ENCODE results near the gene DUSP3. TPM values are rescaled to one million over a fixed set of nuclear protein-coding genes. Genes with fewer than 3 reads are reported as not detected.

The DUSP3 gene
- total RNA-seq, 2 experiments from 2014 or later: 24.7 to 26.3 TPM

DNA sequence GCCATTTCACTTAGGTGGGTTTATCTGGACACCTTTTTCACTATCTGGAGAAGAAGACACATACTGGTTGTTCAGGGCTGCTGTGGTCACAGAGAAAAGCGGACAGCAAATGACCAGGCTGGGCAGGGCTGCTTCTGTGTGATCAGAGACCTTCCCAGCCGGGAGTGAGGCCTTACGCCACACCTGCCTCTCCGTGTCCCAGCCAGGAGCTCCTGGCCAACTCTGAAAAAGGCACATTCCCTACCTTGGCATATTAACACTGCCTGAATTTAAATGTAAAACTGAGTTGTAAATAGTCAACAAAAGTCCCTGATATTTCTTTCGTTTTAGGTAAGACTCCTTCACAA, 11.1 kb downstream of the DUSP3 start:
- H3K4me3 Mint-ChIP-seq: no peak overlapping the region
- H3K4me1 Mint-ChIP-seq (ENCODE audit: low read depth): no peaks in the 10 kb centered on the region
- no peak overlapping the region for H3K27ac Mint-ChIP-seq
- intact Hi-C loops (cut with micrococcal nuclease): loop anchor here (10.0 kb wide), 1 partner anchor 193 kb away; no protein-coding TSS in a partner anchor
- no peaks in the 10 kb centered on the region for H3K27me3 Mint-ChIP-seq
- ATAC-seq (no peak), DNase-seq (no peak)
- no peaks in the 10 kb centered on the region for H3K9me3 Mint-ChIP-seq
- POLR2A ChIA-PET: no interaction called here
- peaks cover 18% of the 10 kb centered on the region for H3K36me3 Mint-ChIP-seq (ENCODE audit: low read depth)
- CTCF ChIA-PET: interaction anchor here (0.7 to 13.3 kb wide), 17 partner anchors 8 to 205 kb away, joined by 3 to 661 read pairs (median 7); partner anchors contain the start of genes CD300LG and SOST
- TF ChIP-seq CTCF (IDR thresholded peaks at IDR 0.05): no peak

DNA sequence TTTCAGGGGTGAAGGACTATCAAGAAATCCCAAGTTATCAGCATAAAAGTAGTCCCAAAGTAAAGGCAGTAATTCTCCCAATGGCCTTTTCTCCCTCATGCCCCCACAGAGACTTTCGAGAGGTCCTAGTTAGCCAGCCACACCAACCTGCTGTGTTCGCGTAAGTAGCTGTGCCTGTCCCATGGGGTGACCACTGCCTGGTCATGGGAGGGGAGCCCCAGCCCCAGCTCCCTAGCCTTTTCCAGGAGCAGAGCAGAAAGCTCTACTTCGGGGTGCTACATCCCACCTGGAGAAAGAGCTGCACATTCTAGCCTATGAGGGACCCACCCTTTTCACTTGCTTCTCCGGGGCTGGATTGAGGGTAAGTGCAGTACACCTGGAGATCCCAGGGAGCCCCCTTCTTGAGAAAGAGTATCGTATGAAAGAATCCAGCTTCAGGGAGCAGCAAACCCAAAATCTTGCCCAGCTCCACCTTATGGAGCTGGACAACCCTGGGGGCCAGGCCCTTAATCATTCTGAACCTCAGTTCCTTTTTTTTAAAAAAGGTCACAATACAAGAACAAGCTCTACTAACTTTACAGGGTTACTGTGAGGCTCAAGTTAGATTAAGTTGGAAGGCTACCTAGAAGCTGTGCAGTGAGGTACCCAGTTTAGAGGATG, 11.6 kb downstream of the DUSP3 start:
- intact Hi-C loops (cut with micrococcal nuclease): loop anchor here (10.0 kb wide), 1 partner anchor 192 kb away; no protein-coding TSS in a partner anchor
- no peak for TF ChIP-seq CTCF (IDR thresholded peaks at IDR 0.05)
- POLR2A ChIA-PET: no interaction called here

DNA sequence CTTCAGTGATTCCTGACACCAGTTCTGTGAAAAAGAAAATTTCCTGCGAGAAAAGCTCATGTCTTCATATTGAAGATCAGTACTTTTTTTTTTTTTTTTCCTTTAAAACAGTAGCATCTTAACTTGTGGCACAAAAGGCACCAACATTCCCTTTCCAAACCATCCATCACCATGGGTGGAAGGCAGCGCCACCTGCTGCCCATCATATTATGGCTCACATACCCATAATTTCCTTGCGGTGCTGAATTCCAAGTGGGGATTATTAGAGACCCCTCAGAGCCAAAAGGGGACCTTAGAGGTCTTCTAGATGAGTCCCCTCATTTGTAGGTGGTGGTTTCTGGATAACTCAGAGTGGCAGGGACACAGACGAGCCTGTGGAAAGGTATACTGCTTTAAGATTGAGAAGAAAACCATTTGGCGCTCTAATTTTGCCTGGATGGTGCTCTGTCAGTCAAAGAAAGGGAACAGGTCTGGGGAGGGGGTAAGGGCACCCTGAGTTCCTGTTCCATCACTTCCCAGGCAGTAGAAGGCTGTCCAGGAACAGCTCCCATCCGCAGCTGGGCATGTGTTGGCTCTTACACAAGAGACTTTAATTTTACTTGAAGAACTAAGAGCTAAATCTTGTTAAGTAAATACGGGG, 12.2 kb downstream of the DUSP3 start:
- peaks cover 16% of the 10 kb centered on the region for H3K36me3 Mint-ChIP-seq (ENCODE audit: low read depth)
- TF ChIP-seq CTCF (IDR thresholded peaks at IDR 0.05): peak; percentile 89
- peak; percentile 71 for DNase-seq
- CTCF ChIA-PET: interaction anchor here (0.6 to 13.3 kb wide), 50 partner anchors 9 to 767 kb away, joined by 3 to 661 read pairs (median 4); partner anchors contain the start of genes CD300LG, CFAP97D1, DUSP3 and SOST
- no peak overlapping the region for H3K4me3 Mint-ChIP-seq
- H3K27ac Mint-ChIP-seq: no peak overlapping the region
- no peak for ATAC-seq
- intact Hi-C loops (cut with micrococcal nuclease): loop anchor here (10.0 kb wide), 1 partner anchor 192 kb away; no protein-coding TSS in a partner anchor
- POLR2A ChIA-PET: interaction anchor here (0.6 to 0.9 kb wide), 2 partner anchors 11 to 83 kb away, joined by 3 read pairs; no protein-coding TSS in a partner anchor
- H3K9me3 Mint-ChIP-seq: no peaks in the 10 kb centered on the region
- H3K4me1 Mint-ChIP-seq (ENCODE audit: low read depth): no peaks in the 10 kb centered on the region
- H3K27me3 Mint-ChIP-seq: no peaks in the 10 kb centered on the region

More for the DNA sequence above, 11.6 kb downstream of the DUSP3 start:
- Mint-ChIP-seq H3K4me3 (no peak overlapping the region), H3K27ac (no peak overlapping the region), H3K4me1 (ENCODE audit: low read depth) (no peaks in the 10 kb centered on the region), H3K36me3 (ENCODE audit: low read depth) (peaks cover 16% of the 10 kb centered on the region), H3K27me3 (no peaks in the 10 kb centered on the region), H3K9me3 (no peaks in the 10 kb centered on the region)
- ATAC-seq (no peak), DNase-seq (no peak)
- CTCF ChIA-PET: interaction anchor here (0.6 to 13.3 kb wide), 32 partner anchors 9 to 670 kb away, joined by 3 to 661 read pairs (median 5); partner anchors contain the start of genes CD300LG, CFAP97D1, DUSP3 and SOST

GRCh38 chr17:43760254-43760852, 18.4 kb downstream of the DUSP3 start:
- TF ChIP-seq CTCF (IDR thresholded peaks at IDR 0.05): peak; percentile 97
- Mint-ChIP-seq H3K36me3 (ENCODE audit: low read depth) (no peaks in the 10 kb centered on the region), H3K27me3 (peaks cover 15% of the 10 kb centered on the region), H3K4me3 (no peak overlapping the region), H3K9me3 (no peaks in the 10 kb centered on the region), H3K27ac (no peak overlapping the region), H3K4me1 (ENCODE audit: low read depth) (no peaks in the 10 kb centered on the region)
- POLR2A ChIA-PET: interaction anchor here (0.5 to 1.5 kb wide), 3 partner anchors 22 to 65 kb away, joined by 3 to 6 read pairs (median 4); no protein-coding TSS in a partner anchor
- peak; percentile 97 for DNase-seq
- peak; percentile 97 for ATAC-seq
- CTCF ChIA-PET: interaction anchor here (0.6 to 13.3 kb wide), 36 partner anchors 10 to 237 kb away, joined by 3 to 661 read pairs (median 3); partner anchors contain the start of gene CD300LG
- intact Hi-C loops (cut with micrococcal nuclease): loop anchor here (1.0 to 10.0 kb wide), 2 partner anchors 66 to 186 kb away; no protein-coding TSS in a partner anchor

Measured in activated CD8-positive, alpha-beta T cell treated with anti-CD3 and anti-CD28 coated beads for 36 hours (primary cell).